ENCODE measurements around the gene SDF4. TPM values are rescaled to one million over a fixed set of nuclear protein-coding genes. Genes with fewer than 3 reads are reported as not detected.

Gene SDF4
- total RNA-seq, 1 experiment from 2014 or later, result 139 TPM

DNA sequence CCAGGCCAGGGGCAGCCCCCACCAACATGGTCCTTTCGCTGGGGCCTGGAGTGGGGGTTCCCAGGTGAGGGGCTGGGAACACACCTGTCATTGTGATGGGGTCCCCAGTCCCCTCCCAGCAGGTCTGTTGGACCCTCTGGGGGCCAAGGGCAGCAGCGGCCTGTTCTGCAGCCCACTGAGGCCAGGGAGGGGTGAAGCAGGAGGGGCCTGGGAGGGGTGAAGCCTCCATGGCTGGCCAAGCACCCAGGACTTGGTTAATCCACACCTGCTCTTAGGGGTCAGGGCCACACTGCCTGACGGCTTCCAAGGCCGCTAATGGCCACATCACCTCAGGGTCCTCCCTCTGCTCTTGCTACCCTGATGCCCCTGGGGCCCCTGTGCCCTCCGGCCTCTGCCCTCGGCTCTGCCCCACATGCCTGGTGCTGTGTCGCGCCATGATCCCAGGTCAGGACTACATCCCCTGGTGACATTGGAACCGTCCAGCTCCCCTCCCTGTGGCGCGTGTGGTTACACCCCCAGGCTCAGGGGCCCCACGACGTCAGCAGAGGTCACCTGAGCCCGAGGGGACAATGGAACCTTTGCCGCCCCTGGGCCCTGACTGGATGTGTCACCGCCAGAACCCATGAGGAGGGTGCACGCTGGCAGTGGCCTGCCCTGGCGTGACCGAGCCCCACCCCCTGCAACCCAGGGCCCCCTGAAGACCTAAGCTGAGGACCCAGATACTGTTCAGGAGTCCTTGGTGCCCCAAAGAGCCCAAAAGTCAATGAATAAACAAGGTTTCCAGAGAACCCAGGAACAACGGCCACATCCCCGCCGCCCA is 32.5 kb downstream of the SDF4 start:
- H3K9me2 ChIP-seq (ENCODE audit: insufficient read depth), result no peaks in the 10 kb centered on the region
- BruUV-seq (replicated peaks), result no TSS peak
- ChIA-PET POLR2A (ENCODE audit: unreplicated experiment) (no interaction called here), CTCF (no interaction called here)
- H3K4me2 ChIP-seq, result no peak overlapping the region
- H3K79me2 ChIP-seq (ENCODE audit: low read depth), result no peaks in the 10 kb centered on the region
- H3K4me1 ChIP-seq (replicated peaks; ENCODE audit: insufficient read depth), result no peaks in the 10 kb centered on the region
- DNase-seq, result no peak
- H3K9me3 ChIP-seq (ENCODE audit: insufficient read depth, low read depth), result no peaks in the 10 kb centered on the region
- H3K36me3 ChIP-seq (ENCODE audit: low read depth), result no peaks in the 10 kb centered on the region
- H3K27me3 ChIP-seq (ENCODE audit: insufficient read depth, low read depth), result peaks cover 13% of the 10 kb centered on the region; the same call in 1 of the 2 replicates
- H2AFZ ChIP-seq, result no peak overlapping the region
- no peak overlapping the region for H3K4me3 ChIP-seq
- no peak overlapping the region for H3K27ac ChIP-seq
- H3F3A ChIP-seq (ENCODE audit: insufficient read depth, low read depth), result 0 out of 2 replicates have a peak, but pooled peaks cover 6% of the 10 kb centered on the region
- TF ChIP-seq, protein P1, sequence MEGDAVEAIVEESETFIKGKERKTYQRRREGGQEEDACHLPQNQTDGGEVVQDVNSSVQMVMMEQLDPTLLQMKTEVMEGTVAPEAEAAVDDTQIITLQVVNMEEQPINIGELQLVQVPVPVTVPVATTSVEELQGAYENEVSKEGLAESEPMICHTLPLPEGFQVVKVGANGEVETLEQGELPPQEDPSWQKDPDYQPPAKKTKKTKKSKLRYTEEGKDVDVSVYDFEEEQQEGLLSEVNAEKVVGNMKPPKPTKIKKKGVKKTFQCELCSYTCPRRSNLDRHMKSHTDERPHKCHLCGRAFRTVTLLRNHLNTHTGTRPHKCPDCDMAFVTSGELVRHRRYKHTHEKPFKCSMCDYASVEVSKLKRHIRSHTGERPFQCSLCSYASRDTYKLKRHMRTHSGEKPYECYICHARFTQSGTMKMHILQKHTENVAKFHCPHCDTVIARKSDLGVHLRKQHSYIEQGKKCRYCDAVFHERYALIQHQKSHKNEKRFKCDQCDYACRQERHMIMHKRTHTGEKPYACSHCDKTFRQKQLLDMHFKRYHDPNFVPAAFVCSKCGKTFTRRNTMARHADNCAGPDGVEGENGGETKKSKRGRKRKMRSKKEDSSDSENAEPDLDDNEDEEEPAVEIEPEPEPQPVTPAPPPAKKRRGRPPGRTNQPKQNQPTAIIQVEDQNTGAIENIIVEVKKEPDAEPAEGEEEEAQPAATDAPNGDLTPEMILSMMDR (conservative IDR thresholded peaks at IDR 0.05), result no peak
- TF ChIP-seq EZH2 (IDR thresholded peaks at IDR 0.05; ENCODE audit: low read depth), result no peak
- intact Hi-C loops (cut with micrococcal nuclease; ENCODE audit: unreplicated experiment), result no loop called here
- H4K20me1 ChIP-seq (ENCODE audit: insufficient read depth), result no peaks in the 10 kb centered on the region

GRCh38 chr1:1198423-1199140 is 33.2 kb downstream of the SDF4 start:
- no TSS peak for BruUV-seq (replicated peaks)
- H3K4me1 ChIP-seq (replicated peaks; ENCODE audit: insufficient read depth), result no peaks in the 10 kb centered on the region
- no peaks in the 10 kb centered on the region for H3K79me2 ChIP-seq (ENCODE audit: low read depth)
- no peak overlapping the region for H3K4me2 ChIP-seq
- H3F3A ChIP-seq (ENCODE audit: insufficient read depth, low read depth), result 0 out of 2 replicates have a peak, but pooled peaks cover 6% of the 10 kb centered on the region
- ChIA-PET CTCF (no interaction called here), POLR2A (ENCODE audit: unreplicated experiment) (no interaction called here)
- H3K27me3 ChIP-seq (ENCODE audit: insufficient read depth, low read depth), result peaks cover 13% of the 10 kb centered on the region; the same call in 1 of the 2 replicates
- H3K4me3 ChIP-seq, result no peak overlapping the region
- intact Hi-C loops (cut with micrococcal nuclease; ENCODE audit: unreplicated experiment), result no loop called here
- no peaks in the 10 kb centered on the region for H3K9me2 ChIP-seq (ENCODE audit: insufficient read depth)
- no peaks in the 10 kb centered on the region for H4K20me1 ChIP-seq (ENCODE audit: insufficient read depth)
- no peak for DNase-seq
- TF ChIP-seq, protein P1 (conservative IDR thresholded peaks at IDR 0.05), result no peak
- TF ChIP-seq EZH2 (IDR thresholded peaks at IDR 0.05; ENCODE audit: low read depth), result no peak
- no peaks in the 10 kb centered on the region for H3K36me3 ChIP-seq (ENCODE audit: low read depth)
- H3K9me3 ChIP-seq (ENCODE audit: insufficient read depth, low read depth), result no peaks in the 10 kb centered on the region
- H2AFZ ChIP-seq, result no peak overlapping the region
- no peak overlapping the region for H3K27ac ChIP-seq

DNA sequence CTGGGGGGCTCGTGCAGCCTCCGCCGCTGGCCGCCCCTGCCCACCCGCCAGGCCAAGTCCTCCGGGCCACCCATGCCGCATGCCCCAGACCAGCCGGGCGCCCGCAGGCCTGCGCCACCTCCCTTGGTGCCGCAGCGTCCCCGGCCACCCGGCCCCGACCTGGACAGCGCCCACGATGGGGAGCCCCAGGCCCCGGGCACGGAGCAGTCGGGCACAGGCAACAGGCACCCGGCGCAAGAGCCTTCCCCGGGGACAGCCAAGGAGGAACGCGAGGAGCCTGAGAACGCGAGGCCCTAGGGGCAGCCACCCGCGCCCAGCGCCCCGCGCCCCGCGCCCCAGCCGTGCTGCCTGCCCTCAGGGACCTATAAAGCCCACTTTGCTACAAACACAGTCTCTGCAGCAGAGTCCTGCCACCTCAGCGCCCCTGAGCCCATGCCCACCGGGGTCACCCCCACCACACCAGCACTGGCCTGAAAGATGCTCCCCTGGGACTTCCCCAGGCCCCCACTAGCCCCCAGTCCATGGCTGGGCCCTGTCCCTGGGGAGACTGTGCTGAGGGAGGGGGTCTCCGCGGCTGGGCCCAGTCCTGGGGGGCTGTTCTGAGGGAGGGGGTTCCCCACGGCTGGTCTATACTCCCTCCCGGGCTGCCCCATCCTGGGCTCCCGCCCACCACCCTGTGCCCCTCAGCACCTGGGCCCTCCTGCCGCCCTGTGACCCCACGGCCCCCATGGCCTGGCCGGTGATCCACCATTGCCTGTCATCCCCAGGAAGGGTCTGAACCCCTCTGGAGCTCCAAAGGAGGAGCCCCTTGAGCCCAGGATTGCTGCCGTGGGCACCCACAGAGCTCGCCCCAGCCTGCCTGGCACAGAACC is 34.0 kb downstream of the SDF4 start:
- Histone ChIP-seq H3K4me3 (no peak overlapping the region), H3K9me2 (ENCODE audit: insufficient read depth) (no peaks in the 10 kb centered on the region), H3K27ac (no peak overlapping the region), H3K9me3 (ENCODE audit: insufficient read depth, low read depth) (no peaks in the 10 kb centered on the region), H3K4me1 (replicated peaks; ENCODE audit: insufficient read depth) (no peaks in the 10 kb centered on the region), H3K27me3 (ENCODE audit: insufficient read depth, low read depth) (peaks cover 13% of the 10 kb centered on the region; the same call in 1 of the 2 replicates), H3K79me2 (ENCODE audit: low read depth) (no peaks in the 10 kb centered on the region), H3F3A (ENCODE audit: insufficient read depth, low read depth) (0 out of 2 replicates have a peak, but pooled peaks cover 6% of the 10 kb centered on the region), H4K20me1 (ENCODE audit: insufficient read depth) (no peaks in the 10 kb centered on the region), H2AFZ (no peak overlapping the region), H3K4me2 (no peak overlapping the region), H3K36me3 (ENCODE audit: low read depth) (no peaks in the 10 kb centered on the region)
- ChIA-PET POLR2A (ENCODE audit: unreplicated experiment) (no interaction called here), CTCF (no interaction called here)
- intact Hi-C loops (cut with micrococcal nuclease; ENCODE audit: unreplicated experiment), result no loop called here
- no TSS peak for BruUV-seq (replicated peaks)
- no peak for DNase-seq
- no peak for TF ChIP-seq EZH2 (IDR thresholded peaks at IDR 0.05; ENCODE audit: low read depth)
- TF ChIP-seq, protein P1 (conservative IDR thresholded peaks at IDR 0.05), result no peak
